H9 (cell line): ENCODE measurements around the gene LRIF1. TPM values are rescaled to one million over a fixed set of nuclear protein-coding genes. Genes with fewer than 3 reads are reported as not detected.

Experiments used
- DNase-seq: peaks from one replicate; pipeline ENCODE4 v3.0.0-alpha.2; 2017
- H2AFZ ChIP-seq: one replicate; pipeline ENCODE4 v1.6.1; 2013; ENCODE audit warnings: mild to moderate bottlenecking, low read length, control low read depth, moderate library complexity
- H2AK5ac ChIP-seq: 2 replicates; pipeline ENCODE4 v1.6.1; 2013; ENCODE audit warnings: low read length, control low read depth, mixed read lengths; ENCODE audit not compliant: insufficient read length
- H2BK120ac ChIP-seq: one replicate; pipeline ENCODE4 v1.6.1; 2013; ENCODE audit warnings: low read depth, mild to moderate bottlenecking, low read length, control low read depth, inconsistent platforms; ENCODE audit not compliant: poor library complexity, severe bottlenecking
- H2BK12ac ChIP-seq: 2 replicates; pipeline ENCODE4 v1.6.1; 2013; ENCODE audit warnings: low read length, control low read depth, mixed read lengths, low read depth; ENCODE audit not compliant: insufficient read length
- H2BK15ac ChIP-seq: 2 replicates; pipeline ENCODE4 v1.6.1; 2013; ENCODE audit warnings: low read depth, low read length, control low read depth
- H2BK20ac ChIP-seq: one replicate; pipeline ENCODE4 v1.6.1; 2013; ENCODE audit warnings: low read depth, mild to moderate bottlenecking, low read length, control low read depth, inconsistent platforms; ENCODE audit not compliant: poor library complexity, severe bottlenecking
- H2BK5ac ChIP-seq: 2 replicates; pipeline ENCODE4 v1.6.1; 2013; ENCODE audit warnings: low read length, control low read depth, mixed read lengths; ENCODE audit not compliant: insufficient read length
- H3K14ac ChIP-seq: 2 replicates; pipeline ENCODE4 v1.6.1; 2013; ENCODE audit warnings: low read length, control low read depth; ENCODE audit not compliant: insufficient read depth
- H3K18ac ChIP-seq: 2 replicates; pipeline ENCODE4 v1.6.1; 2013; ENCODE audit warnings: low read depth, mild to moderate bottlenecking, mixed read lengths, low read length, control low read depth; ENCODE audit not compliant: insufficient read length
- H3K23ac ChIP-seq: 2 replicates; pipeline ENCODE4 v1.6.1; 2013; ENCODE audit warnings: low read length, control low read depth, mixed read lengths, low read depth; ENCODE audit not compliant: insufficient read length
- H3K23me2 ChIP-seq: 2 replicates; pipeline ENCODE4 v1.6.1; 2013; ENCODE audit warnings: low read depth, mild to moderate bottlenecking, mixed read lengths, low read length, control low read depth; ENCODE audit not compliant: insufficient read length, poor library complexity, severe bottlenecking
- H3K27ac ChIP-seq: 2 replicates; pipeline ENCODE4 v1.5.1; 2013; ENCODE audit warnings: low read length, control low read depth, mixed read lengths, low read depth; ENCODE audit not compliant: insufficient read length
- H3K27me3 ChIP-seq: 2 replicates; pipeline ENCODE4 v1.6.1; 2013; ENCODE audit warnings: low read length, control low read depth, inconsistent platforms; ENCODE audit not compliant: insufficient read depth
- H3K4ac ChIP-seq: 2 replicates; pipeline ENCODE4 v1.6.1; 2013; ENCODE audit warnings: low read depth, mild to moderate bottlenecking, control low read depth, inconsistent platforms, low read length, moderate library complexity
- H3K4me1 ChIP-seq: 2 replicates; pipeline ENCODE4 v1.6.1; 2013; ENCODE audit warnings: low read length, control low read depth, inconsistent platforms; ENCODE audit not compliant: insufficient read depth
- H3K4me2 ChIP-seq: 2 replicates; pipeline ENCODE4 v1.6.1; 2013; ENCODE audit warnings: low read length, control low read depth, mixed read lengths; ENCODE audit not compliant: insufficient read length, insufficient read depth
- H3K56ac ChIP-seq: 2 replicates; pipeline ENCODE4 v1.6.1; 2013; ENCODE audit warnings: low read depth, mild to moderate bottlenecking, mixed read lengths, low read length, control low read depth; ENCODE audit not compliant: insufficient read length
- H3K79me1 ChIP-seq: 2 replicates; pipeline ENCODE4 v1.6.1; 2013; ENCODE audit warnings: low read depth, mild to moderate bottlenecking, moderate library complexity, low read length, control low read depth, inconsistent platforms; ENCODE audit not compliant: insufficient read depth, poor library complexity, severe bottlenecking
- H3K79me2 ChIP-seq: 2 replicates; pipeline ENCODE4 v1.6.1; 2013; ENCODE audit warnings: low read length, control low read depth, inconsistent platforms; ENCODE audit not compliant: insufficient read depth
- H3K9ac ChIP-seq: 2 replicates; pipeline ENCODE4 v1.6.1; 2013; ENCODE audit warnings: low read length, control low read depth, mixed read lengths; ENCODE audit not compliant: insufficient read length; ENCODE audit errors: extremely low read depth
- H3K9me3 ChIP-seq: one replicate; pipeline ENCODE4 v1.6.1; 2013; ENCODE audit warnings: low read depth, low read length, inconsistent platforms; ENCODE audit not compliant: control insufficient read depth
- H3T11ph ChIP-seq: one replicate; pipeline ENCODE4 v1.6.1; 2013; ENCODE audit warnings: mild to moderate bottlenecking, low read length, control low read depth, inconsistent platforms
- H4K20me1 ChIP-seq: one replicate; pipeline ENCODE4 v1.6.1; 2013; ENCODE audit not compliant: control insufficient read depth, insufficient read length, insufficient read depth
- H4K5ac ChIP-seq: 2 replicates; pipeline ENCODE4 v1.6.1; 2013; ENCODE audit warnings: low read depth, mild to moderate bottlenecking, mixed read lengths, low read length, control low read depth; ENCODE audit not compliant: insufficient read length
- H4K8ac ChIP-seq: replicated peaks from 2 replicates; pipeline ENCODE4 v1.6.1; 2013; ENCODE audit warnings: low read length, control low read depth, mixed read lengths, low read depth; ENCODE audit not compliant: insufficient read length
- H4K91ac ChIP-seq: 2 replicates; pipeline ENCODE4 v1.6.1; 2013; ENCODE audit warnings: low read depth, mild to moderate bottlenecking, moderate library complexity, mixed read lengths, low read length, control low read depth; ENCODE audit not compliant: insufficient read length
- H3K27ac Mint-ChIP-seq, 3 experiments: 2 replicates in 2 of 3; 3 replicates in 1 of 3; pipeline ENCODE4 v1.8.0; 2020 to 2021; ENCODE audit warnings: mixed read lengths in 3 of 3, mild to moderate bottlenecking in 1 of 3, moderate library complexity in 1 of 3
- H3K27me3 Mint-ChIP-seq: 2 replicates; pipeline ENCODE4 v1.8.0; 2021; ENCODE audit warnings: low read depth, mild to moderate bottlenecking, moderate library complexity, mixed read lengths
- H3K36me3 Mint-ChIP-seq, 3 experiments: 2 replicates in 2 of 3; 3 replicates in 1 of 3; pipeline ENCODE4 v1.8.0; 2020 to 2021; ENCODE audit warnings: low read depth in 3 of 3, mixed read lengths in 3 of 3; ENCODE audit not compliant: insufficient read depth in 1 of 3
- H3K4me1 Mint-ChIP-seq, 2 experiments: 2 replicates each; pipeline ENCODE4 v1.8.0; 2020; ENCODE audit warnings: mixed read lengths in 2 of 2
- H3K4me3 Mint-ChIP-seq, 2 experiments: 2 replicates in 1 of 2; 3 replicates in 1 of 2; pipeline ENCODE4 v1.8.0; 2020 to 2021; ENCODE audit warnings: mild to moderate bottlenecking in 2 of 2, mixed read lengths in 2 of 2, moderate library complexity in 1 of 2
- H3K9me3 Mint-ChIP-seq, 2 experiments: 2 replicates in 1 of 2; 3 replicates in 1 of 2; pipeline ENCODE4 v1.8.0; 2020; ENCODE audit warnings: mild to moderate bottlenecking in 2 of 2, mixed read lengths in 2 of 2, moderate library complexity in 1 of 2
- WGBS: extraction: QIAGEN DNeasy Blood & Tissue Kit; methylation state at CpG from one replicate; pipeline ENCODE4 v1.1.7; 2013; ENCODE audit warnings: missing lambda C conversion rate, low lambda C conversion rate, mixed read lengths; ENCODE audit not compliant: insufficient read length; ENCODE audit errors: extremely low coverage; 5-methylcytosine and 5-hydroxymethylcytosine counted together
- total RNA-seq: library from RNA; stranded (reverse); gene quantifications from 2 replicates; pipeline ENCODE4 v1.2.1, GENCODE V29; 2021
- TF ChIP-seq, protein P1 (sequence below): fragments of 200-600 bp; sonication (generic); conservative IDR thresholded peaks from 3 replicates; pipeline ENCODE4 v1.8.0; 2021; ENCODE audit warnings: antibody characterized with exemption, mild to moderate bottlenecking

Gene LRIF1
- total RNA-seq, 1 experiment from 2014 or later: 13.6 TPM

DNA sequence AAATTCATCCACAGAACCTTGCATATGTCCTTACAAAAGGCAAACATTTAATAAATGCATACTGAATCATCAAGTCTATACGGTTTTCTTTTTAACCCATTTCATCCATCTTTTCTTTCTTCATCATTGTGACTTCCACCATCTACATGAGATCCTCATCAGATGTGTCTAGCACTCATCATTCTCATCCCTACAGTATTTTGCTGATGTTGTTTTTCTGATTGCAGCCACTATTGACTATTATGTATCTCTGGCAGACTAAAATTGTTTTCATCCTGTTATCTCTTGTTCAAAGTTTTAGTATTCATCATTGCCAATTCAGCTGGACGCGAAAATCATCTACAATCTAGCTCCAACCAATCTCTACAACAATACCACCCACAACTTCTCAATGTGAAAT lies 5.9 kb downstream of the LRIF1 start:
- Histone ChIP-seq H3K56ac (no peak overlapping the region), H3K9ac (no peak overlapping the region), H3K23ac (no peak overlapping the region), H3K27ac (no peak overlapping the region), H2BK12ac (no peak overlapping the region), H3K23me2 (no peaks in the 10 kb centered on the region), H2BK15ac (no peak overlapping the region), H3K9me3 (no peaks in the 10 kb centered on the region), H2AK5ac (no peak overlapping the region), H4K91ac (no peak overlapping the region), H4K20me1 (no peaks in the 10 kb centered on the region), H3K79me2 (peaks cover 5% of the 10 kb centered on the region; the same call in 1 of the 2 replicates), H3K4me1 (0 out of 2 replicates have a peak, but pooled peaks cover 3% of the 10 kb centered on the region), H2BK20ac (no peak overlapping the region), H4K8ac (no peak overlapping the region), H4K5ac (no peak overlapping the region), H3T11ph (no peak overlapping the region), H3K27me3 (no peaks in the 10 kb centered on the region), H3K14ac (no peak overlapping the region), H3K79me1 (no peaks in the 10 kb centered on the region), H2AFZ (no peak overlapping the region), H3K18ac (no peak overlapping the region), H2BK120ac (no peak overlapping the region), H3K4ac (no peak overlapping the region), H3K4me2 (no peak overlapping the region), H2BK5ac (no peak overlapping the region)
- no peak for DNase-seq
- H3K27ac Mint-ChIP-seq: no peak overlapping the region
- peaks cover 0 to 5% (median 3%) of the 10 kb centered on the region in 3 experiments; a peak in 4 of 7 replicates for H3K36me3 Mint-ChIP-seq
- TF ChIP-seq, protein P1, sequence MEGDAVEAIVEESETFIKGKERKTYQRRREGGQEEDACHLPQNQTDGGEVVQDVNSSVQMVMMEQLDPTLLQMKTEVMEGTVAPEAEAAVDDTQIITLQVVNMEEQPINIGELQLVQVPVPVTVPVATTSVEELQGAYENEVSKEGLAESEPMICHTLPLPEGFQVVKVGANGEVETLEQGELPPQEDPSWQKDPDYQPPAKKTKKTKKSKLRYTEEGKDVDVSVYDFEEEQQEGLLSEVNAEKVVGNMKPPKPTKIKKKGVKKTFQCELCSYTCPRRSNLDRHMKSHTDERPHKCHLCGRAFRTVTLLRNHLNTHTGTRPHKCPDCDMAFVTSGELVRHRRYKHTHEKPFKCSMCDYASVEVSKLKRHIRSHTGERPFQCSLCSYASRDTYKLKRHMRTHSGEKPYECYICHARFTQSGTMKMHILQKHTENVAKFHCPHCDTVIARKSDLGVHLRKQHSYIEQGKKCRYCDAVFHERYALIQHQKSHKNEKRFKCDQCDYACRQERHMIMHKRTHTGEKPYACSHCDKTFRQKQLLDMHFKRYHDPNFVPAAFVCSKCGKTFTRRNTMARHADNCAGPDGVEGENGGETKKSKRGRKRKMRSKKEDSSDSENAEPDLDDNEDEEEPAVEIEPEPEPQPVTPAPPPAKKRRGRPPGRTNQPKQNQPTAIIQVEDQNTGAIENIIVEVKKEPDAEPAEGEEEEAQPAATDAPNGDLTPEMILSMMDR: no peak
- no peak overlapping the region for H3K4me3 Mint-ChIP-seq
- H3K4me1 Mint-ChIP-seq: peaks cover 3 to 16% of the 10 kb centered on the region in 2 experiments; a peak in 3 of 4 replicates
- peaks cover 7 to 11% of the 10 kb centered on the region in 2 experiments; a peak in 4 of 5 replicates for H3K9me3 Mint-ChIP-seq
- H3K27me3 Mint-ChIP-seq: no peaks in the 10 kb centered on the region
- WGBS: no CpG with 5 or more reads among the region's 3 CpGs
